GM12801 (cell line): ENCODE data around the gene CHST4.

Source experiments
- TF ChIP-seq, protein P1 (sequence below): IDR thresholded peaks from one replicate; pipeline ENCODE4 v1.5.1; 2011; ENCODE audit warnings: control low read depth; ENCODE audit not compliant: insufficient read length; ENCODE audit errors: extremely low read depth

The CHST4 gene

DNA sequence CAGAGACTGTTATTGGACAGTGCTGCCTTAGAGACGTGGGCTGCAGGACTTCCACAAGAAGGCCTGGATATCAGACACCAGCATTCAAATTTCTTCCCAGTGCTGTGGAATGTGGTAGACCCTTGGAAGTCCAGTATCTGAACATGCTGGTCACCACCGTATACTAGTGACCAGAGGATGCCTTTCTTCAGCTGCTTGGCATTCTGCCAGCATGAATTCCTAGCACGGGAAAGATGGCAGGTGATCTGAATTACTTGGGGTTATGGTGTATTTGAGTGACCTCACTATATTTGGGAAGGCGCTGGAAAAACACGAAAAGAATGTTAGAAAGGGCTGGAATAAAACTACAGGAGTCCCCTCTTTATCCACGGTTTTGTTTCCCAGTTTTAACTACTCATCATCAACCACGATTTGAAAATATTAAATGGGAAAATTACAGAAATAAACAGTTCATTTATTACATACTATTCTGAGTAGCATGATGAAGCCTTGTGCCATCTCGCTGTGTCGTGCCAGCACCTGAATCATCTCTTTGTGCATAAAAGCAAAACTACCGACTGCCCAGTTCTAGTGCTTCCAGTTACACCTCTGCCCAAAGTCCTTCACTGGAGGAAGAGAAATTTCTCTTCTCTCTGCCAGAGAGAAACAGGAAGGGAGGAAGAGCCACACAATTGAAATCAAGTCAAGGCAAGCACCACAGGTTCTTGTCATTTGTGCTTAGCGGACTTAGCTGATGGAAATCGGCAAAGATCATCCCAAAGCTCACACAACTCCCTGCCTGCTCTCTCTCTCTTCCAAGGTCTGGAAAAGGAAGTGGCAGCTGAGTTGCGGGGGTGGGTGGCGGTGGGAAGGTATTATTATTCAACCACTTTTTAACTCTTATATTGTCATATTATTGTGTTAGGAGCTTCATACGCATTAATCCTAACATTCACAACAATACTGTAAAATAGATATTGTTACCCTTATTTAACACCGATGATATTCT lies 1.4 kb upstream of the CHST4 start:
- TF ChIP-seq, protein P1, sequence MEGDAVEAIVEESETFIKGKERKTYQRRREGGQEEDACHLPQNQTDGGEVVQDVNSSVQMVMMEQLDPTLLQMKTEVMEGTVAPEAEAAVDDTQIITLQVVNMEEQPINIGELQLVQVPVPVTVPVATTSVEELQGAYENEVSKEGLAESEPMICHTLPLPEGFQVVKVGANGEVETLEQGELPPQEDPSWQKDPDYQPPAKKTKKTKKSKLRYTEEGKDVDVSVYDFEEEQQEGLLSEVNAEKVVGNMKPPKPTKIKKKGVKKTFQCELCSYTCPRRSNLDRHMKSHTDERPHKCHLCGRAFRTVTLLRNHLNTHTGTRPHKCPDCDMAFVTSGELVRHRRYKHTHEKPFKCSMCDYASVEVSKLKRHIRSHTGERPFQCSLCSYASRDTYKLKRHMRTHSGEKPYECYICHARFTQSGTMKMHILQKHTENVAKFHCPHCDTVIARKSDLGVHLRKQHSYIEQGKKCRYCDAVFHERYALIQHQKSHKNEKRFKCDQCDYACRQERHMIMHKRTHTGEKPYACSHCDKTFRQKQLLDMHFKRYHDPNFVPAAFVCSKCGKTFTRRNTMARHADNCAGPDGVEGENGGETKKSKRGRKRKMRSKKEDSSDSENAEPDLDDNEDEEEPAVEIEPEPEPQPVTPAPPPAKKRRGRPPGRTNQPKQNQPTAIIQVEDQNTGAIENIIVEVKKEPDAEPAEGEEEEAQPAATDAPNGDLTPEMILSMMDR = no peak

DNA sequence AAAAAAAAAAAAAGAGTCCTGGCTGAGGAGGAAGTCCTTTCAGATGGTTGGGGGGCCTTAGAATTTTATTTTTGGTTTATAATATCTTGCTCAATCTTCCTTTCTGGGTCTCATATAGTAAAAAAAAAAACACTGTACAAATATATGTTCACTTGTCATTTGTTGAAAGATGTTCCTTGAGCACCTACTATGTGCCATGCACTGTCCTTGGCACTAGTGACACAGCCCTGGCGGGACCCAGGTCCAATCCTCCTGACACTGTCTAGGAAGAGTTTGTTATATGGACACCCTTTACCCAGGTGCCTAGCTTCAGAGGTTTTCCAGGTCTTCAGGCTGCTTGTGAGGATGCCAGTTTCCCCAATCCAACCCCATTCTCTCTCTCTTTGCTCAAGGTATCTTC lies 2.0 kb downstream of the CHST4 start:
- TF ChIP-seq, protein P1 = no peak

DNA sequence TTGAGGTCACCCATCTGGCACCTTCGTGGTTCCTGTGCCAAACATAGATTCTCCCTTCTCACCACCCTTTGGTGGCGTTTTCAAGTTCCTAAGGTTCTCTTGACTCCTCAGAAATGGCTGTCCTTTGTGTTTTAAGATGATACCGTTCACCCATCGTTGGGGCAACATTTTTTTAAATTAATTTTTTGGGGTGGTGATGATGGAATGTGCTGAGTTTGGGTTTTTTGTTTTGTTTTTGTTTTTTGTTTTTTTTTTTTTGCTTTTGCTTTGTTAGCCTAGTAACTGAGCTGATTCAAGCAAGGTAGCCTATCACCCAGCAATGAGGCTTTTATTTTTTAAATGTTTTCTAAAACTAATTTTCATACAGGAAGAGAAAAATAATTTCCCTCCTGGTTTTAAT lies 2.6 kb downstream of the CHST4 start:
- TF ChIP-seq, protein P1 = no peak

DNA sequence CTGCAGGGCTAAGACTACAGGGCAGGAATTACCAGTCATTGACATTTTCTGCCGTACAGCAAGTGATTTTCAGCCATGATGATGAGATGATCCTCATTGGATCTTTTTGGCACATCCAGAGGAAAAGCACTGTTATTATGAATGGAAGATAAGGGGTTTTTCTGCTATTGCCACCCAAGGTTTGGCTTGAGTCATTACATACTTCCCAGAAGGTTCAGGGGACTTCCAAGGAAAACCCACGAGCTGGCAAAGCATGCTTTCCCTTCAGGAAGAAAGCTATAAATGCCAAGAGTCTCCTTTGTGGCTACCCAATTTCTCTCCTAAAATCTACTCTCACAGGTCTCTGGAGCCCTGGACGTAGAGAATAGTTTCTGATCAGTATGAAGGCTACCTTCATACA lies 6.1 kb downstream of the CHST4 start:
- TF ChIP-seq, protein P1 = no peak

- TF ChIP-seq, protein P1 = no peak
Measured at GRCh38 chr16:71536752-71537499, 10.7 kb downstream of the CHST4 start.

DNA sequence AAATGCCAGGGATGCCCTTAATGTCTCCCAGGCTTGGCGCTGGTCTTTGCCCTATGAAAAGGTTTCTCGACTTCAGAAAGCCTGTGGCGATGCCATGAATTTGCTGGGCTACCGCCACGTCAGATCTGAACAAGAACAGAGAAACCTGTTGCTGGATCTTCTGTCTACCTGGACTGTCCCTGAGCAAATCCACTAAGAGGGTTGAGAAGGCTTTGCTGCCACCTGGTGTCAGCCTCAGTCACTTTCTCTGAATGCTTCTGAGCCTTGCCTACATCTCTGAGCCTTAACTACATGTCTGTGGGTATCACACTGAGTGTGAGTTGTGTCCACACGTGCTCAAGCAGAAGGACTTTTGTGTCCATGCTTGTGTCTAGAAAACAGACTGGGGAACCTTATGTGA lies 11.4 kb downstream of the CHST4 start:
- TF ChIP-seq, protein P1 = no peak

GRCh38 chr16:71542377-71542776 lies 16.2 kb downstream of the CHST4 start:
- TF ChIP-seq, protein P1 = no peak
